Lower lobe of right lung (tissue), 2 donors: ENCODE results near the gene NPM1. TPM values are rescaled to one million over a fixed set of nuclear protein-coding genes. Genes with fewer than 3 reads are reported as not detected.
"Not testable (repeated sequence)": the region's sequence is repeated elsewhere in the genome, so short reads cannot be mapped to it uniquely, and the experiment has no call there.

Experiments used
- ATAC-seq, 2 donors: fragments of 200-7000 bp; cut with Tn5 transposase; one replicate each; pipeline ENCODE4 v1.9.1; 2020 to 2022; ENCODE audit warnings: mild to moderate bottlenecking in 2 of 2, moderate library complexity in 2 of 2
- DNase-seq: peaks from one replicate; pipeline ENCODE4 v3.0.0-alpha.2; 2020
- H3K27ac ChIP-seq: fragments of 200-600 bp; one replicate; pipeline ENCODE4 v1.8.0; 2022
- H3K27me3 ChIP-seq: fragments of 200-600 bp; one replicate; pipeline ENCODE4 v1.8.0; 2022; ENCODE audit warnings: low read depth
- H3K36me3 ChIP-seq: fragments of 200-600 bp; one replicate; pipeline ENCODE4 v1.8.0; 2022; ENCODE audit warnings: mild to moderate bottlenecking
- H3K4me1 ChIP-seq: fragments of 200-600 bp; one replicate; pipeline ENCODE4 v1.8.0; 2022
- H3K4me3 ChIP-seq: fragments of 200-600 bp; one replicate; pipeline ENCODE4 v1.8.0; 2022; ENCODE audit warnings: mild to moderate bottlenecking
- H3K9me3 ChIP-seq: fragments of 200-600 bp; one replicate; pipeline ENCODE4 v1.8.0; 2022
- CTCF ChIP-seq: fragments of 200-600 bp; IDR thresholded peaks from one replicate; pipeline ENCODE4 v1.8.0; 2022; ENCODE audit warnings: antibody characterized with exemption, mild to moderate bottlenecking
- intact Hi-C: fragments of 100-400 bp; cut with DNase I; formaldehyde crosslinking; loops from one replicate; pipeline ENCODE4 v1.11.0; 2022
- total RNA-seq: library from RNA; stranded (reverse); fragmentation: NEBNext Ultra II Directional; extraction: Animal tissue kit (Norgen Biotek cat#: 25700); gene quantifications from one replicate; pipeline ENCODE4 v1.2.1, GENCODE V29; 2021
- donor health status: DM: no; HTN: yes; CAD: no; lungs with severe emphysema.

NPM1 gene
- total RNA-seq, 1 donor from 2014 or later: 684 TPM

GRCh38 chr5:171388816-171389168 is 1.1 kb downstream of the NPM1 start:
- peak; percentile 14 for DNase-seq
- Histone ChIP-seq H3K9me3 (no peaks in the 10 kb centered on the region), H3K27me3 (no peaks in the 10 kb centered on the region), H3K36me3 (peaks cover 37% of the 10 kb centered on the region), H3K4me1 (peaks cover 38% of the 10 kb centered on the region), H3K4me3 (peak overlapping the region; percentile 95), H3K27ac (no peak overlapping the region)
- TF ChIP-seq CTCF: no peak
- intact Hi-C loops: no loop called here
- ATAC-seq: no peak

GRCh38 chr5:171390883-171391677 is 3.4 kb downstream of the NPM1 start:
- ATAC-seq (no peak), DNase-seq (no peak)
- H3K36me3 ChIP-seq: peaks cover 60% of the 10 kb centered on the region
- H3K9me3 ChIP-seq: no peaks in the 10 kb centered on the region
- H3K27ac ChIP-seq: no peak overlapping the region
- H3K4me1 ChIP-seq: peaks cover 38% of the 10 kb centered on the region
- no peak for TF ChIP-seq CTCF
- intact Hi-C loops: no loop called here
- H3K4me3 ChIP-seq: peak overlapping the region; percentile 95
- no peaks in the 10 kb centered on the region for H3K27me3 ChIP-seq

- ATAC-seq (no peak), DNase-seq (no peak)
- Histone ChIP-seq H3K4me3 (no peak overlapping the region), H3K36me3 (peaks cover 70% of the 10 kb centered on the region), H3K9me3 (no peaks in the 10 kb centered on the region), H3K27ac (no peak overlapping the region), H3K27me3 (no peaks in the 10 kb centered on the region), H3K4me1 (peaks cover 35% of the 10 kb centered on the region)
- no peak for TF ChIP-seq CTCF
- intact Hi-C loops: no loop called here
Observed at GRCh38 chr5:171391996-171392577, 4.4 kb downstream of the NPM1 start.

GRCh38 chr5:171392585-171393159 is 5.0 kb downstream of the NPM1 start:
- H3K27me3 ChIP-seq: no peaks in the 10 kb centered on the region
- no peak for DNase-seq
- no peaks in the 10 kb centered on the region for H3K9me3 ChIP-seq
- H3K27ac ChIP-seq: no peak overlapping the region
- no peak overlapping the region for H3K4me3 ChIP-seq
- ATAC-seq: no peak
- H3K4me1 ChIP-seq: peaks cover 35% of the 10 kb centered on the region
- no peak for TF ChIP-seq CTCF
- H3K36me3 ChIP-seq: peaks cover 76% of the 10 kb centered on the region
- intact Hi-C loops: no loop called here

GRCh38 chr5:171395042-171395441 is 7.4 kb downstream of the NPM1 start:
- no peak overlapping the region for H3K27ac ChIP-seq
- no peak for DNase-seq
- no peak for TF ChIP-seq CTCF
- no peaks in the 10 kb centered on the region for H3K27me3 ChIP-seq
- H3K36me3 ChIP-seq: peaks cover 100% of the 10 kb centered on the region
- intact Hi-C loops: no loop called here
- peaks cover 15% of the 10 kb centered on the region for H3K4me1 ChIP-seq
- no peak overlapping the region for H3K4me3 ChIP-seq
- no peak for ATAC-seq
- H3K9me3 ChIP-seq: no peaks in the 10 kb centered on the region

- H3K9me3 ChIP-seq, H3K27me3 ChIP-seq, DNase-seq, intact Hi-C loops, H3K27ac ChIP-seq, H3K4me1 ChIP-seq, H3K4me3 ChIP-seq, ATAC-seq: not testable (repeated sequence)
- peaks cover 100% of the 10 kb centered on the region for H3K36me3 ChIP-seq
Observed at GRCh38 chr5:171396583-171396982, 8.9 kb downstream of the NPM1 start.
